Measurements from ENCODE around the gene FAM168A.

- no peak for TF ChIP-seq CTCF (optimal IDR thresholded peaks at IDR 0.05 in 1 of 3, IDR thresholded peaks at IDR 0.05 in 1 of 3, conservative IDR thresholded peaks at IDR 0.05 in 1 of 3; ENCODE audit: extremely low read depth in 1 of 3, insufficient read depth in 2 of 3, low read length in 3 of 3)
- TF ChIP-seq EZH2 (IDR thresholded peaks at IDR 0.05; ENCODE audit: low read length), result no peak
These were observed 199.8 kb downstream of the FAM168A start for GRCh38 chr11:73398132-73398526.

All from keratinocyte (primary cell).